DND-41 (cell line): ENCODE data around the gene ZIC5.

Experiments
- ATAC-seq: fragments of 200-7000 bp; cut with Tn5 transposase; 3 replicates; pipeline ENCODE4 v1.9.1; 2021; ENCODE audit warnings: low read depth; ENCODE audit not compliant: insufficient read depth
- DNase-seq: peaks from one replicate; pipeline ENCODE4 v3.0.0-alpha.2; 2020
- H2AFZ ChIP-seq: 2 replicates; pipeline ENCODE4 v1.6.0; 2012; ENCODE audit warnings: low read depth, low read length
- H3K27ac ChIP-seq: 2 replicates; pipeline ENCODE4 v1.5.1; 2012; ENCODE audit warnings: low read length, inconsistent platforms
- H3K27me3 ChIP-seq: fragments of 200-600 bp; sonication (generic); 2 replicates; pipeline ENCODE4 v1.6.0; 2012; ENCODE audit warnings: low read length, mild to moderate bottlenecking, inconsistent platforms; ENCODE audit not compliant: insufficient read depth, poor library complexity
- H3K36me3 ChIP-seq: 2 replicates; pipeline ENCODE4 v1.5.1; 2012; ENCODE audit warnings: low read length, inconsistent platforms; ENCODE audit not compliant: insufficient read depth
- H3K4me1 ChIP-seq: 2 replicates; pipeline ENCODE4 v1.5.1; 2012; ENCODE audit warnings: mild to moderate bottlenecking, low read length; ENCODE audit not compliant: insufficient read depth
- H3K4me2 ChIP-seq: 2 replicates; pipeline ENCODE4 v1.6.0; 2012; ENCODE audit warnings: mild to moderate bottlenecking, moderate library complexity, low read length, inconsistent platforms; ENCODE audit not compliant: insufficient read depth
- H3K4me3 ChIP-seq, 2 experiments: fragments of 200-600 bp in 1 of 2; shearing (Covaris generic) in 1 of 2; 2 replicates each; pipeline ENCODE4 v1.5.1; 2012 to 2016; ENCODE audit warnings: inconsistent platforms in 2 of 2, low read length in 2 of 2, mild to moderate bottlenecking in 2 of 2, low read depth in 1 of 2, moderate library complexity in 1 of 2
- H3K79me2 ChIP-seq: 2 replicates; pipeline ENCODE4 v1.6.0; 2012; ENCODE audit warnings: low read length, inconsistent platforms; ENCODE audit not compliant: insufficient read depth
- H3K9ac ChIP-seq: 2 replicates; pipeline ENCODE4 v1.6.0; 2012; ENCODE audit warnings: low read depth, mild to moderate bottlenecking, inconsistent platforms, low read length, moderate library complexity
- H3K9me3 ChIP-seq: 2 replicates; pipeline ENCODE4 v1.5.1; 2012; ENCODE audit warnings: low read length, moderate library complexity, mild to moderate bottlenecking, inconsistent platforms; ENCODE audit not compliant: insufficient read depth, severe bottlenecking
- H4K20me1 ChIP-seq: 2 replicates; pipeline ENCODE4 v1.6.0; 2012; ENCODE audit warnings: low read length; ENCODE audit not compliant: insufficient read depth
- CTCF ChIP-seq: IDR thresholded peaks from 2 replicates; pipeline ENCODE4 v1.5.1; 2012; ENCODE audit warnings: borderline replicate concordance, low read length, moderate library complexity, mild to moderate bottlenecking; ENCODE audit not compliant: poor library complexity, severe bottlenecking; ENCODE audit errors: extremely low read depth
- EZH2 ChIP-seq: IDR thresholded peaks from 3 replicates; pipeline ENCODE4 v1.6.1; 2012; ENCODE audit warnings: borderline replicate concordance, low read depth, mild to moderate bottlenecking, moderate library complexity, low read length, inconsistent platforms; ENCODE audit not compliant: severe bottlenecking

ZIC5 gene

DNA sequence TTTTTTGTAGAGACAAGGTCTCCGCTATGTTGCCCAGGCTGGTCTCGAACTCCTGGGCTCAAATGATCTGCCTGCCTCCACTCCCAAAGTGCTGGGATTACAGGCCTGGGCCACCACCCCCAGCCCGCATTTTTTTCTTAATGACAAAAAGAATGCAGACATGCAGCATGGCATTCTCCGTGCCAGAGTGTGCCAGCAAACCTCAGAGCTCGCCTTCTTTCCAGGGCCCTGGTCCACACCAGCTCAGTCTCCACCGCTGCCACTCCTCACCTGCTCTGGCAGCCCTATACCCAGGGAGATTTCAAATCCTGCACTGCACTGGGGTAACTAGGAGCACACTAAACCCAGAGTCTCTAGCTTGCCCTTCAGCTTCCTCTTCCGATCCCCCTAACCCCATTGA lies 41.7 kb downstream of the ZIC5 start:
- H3K4me3 ChIP-seq, result no peak overlapping the region
- no peaks in the 10 kb centered on the region for H3K27me3 ChIP-seq
- H3K4me2 ChIP-seq, result no peak overlapping the region
- ATAC-seq, result no peak
- H3K79me2 ChIP-seq, result no peaks in the 10 kb centered on the region
- TF ChIP-seq CTCF, result no peak
- no peak for TF ChIP-seq EZH2
- no peak overlapping the region for H3K27ac ChIP-seq
- H2AFZ ChIP-seq, result no peak overlapping the region
- DNase-seq, result no peak
- H3K9ac ChIP-seq, result no peak overlapping the region
- H3K4me1 ChIP-seq, result no peaks in the 10 kb centered on the region
- H3K9me3 ChIP-seq, result no peaks in the 10 kb centered on the region
- H4K20me1 ChIP-seq, result no peaks in the 10 kb centered on the region
- H3K36me3 ChIP-seq, result no peaks in the 10 kb centered on the region

DNA sequence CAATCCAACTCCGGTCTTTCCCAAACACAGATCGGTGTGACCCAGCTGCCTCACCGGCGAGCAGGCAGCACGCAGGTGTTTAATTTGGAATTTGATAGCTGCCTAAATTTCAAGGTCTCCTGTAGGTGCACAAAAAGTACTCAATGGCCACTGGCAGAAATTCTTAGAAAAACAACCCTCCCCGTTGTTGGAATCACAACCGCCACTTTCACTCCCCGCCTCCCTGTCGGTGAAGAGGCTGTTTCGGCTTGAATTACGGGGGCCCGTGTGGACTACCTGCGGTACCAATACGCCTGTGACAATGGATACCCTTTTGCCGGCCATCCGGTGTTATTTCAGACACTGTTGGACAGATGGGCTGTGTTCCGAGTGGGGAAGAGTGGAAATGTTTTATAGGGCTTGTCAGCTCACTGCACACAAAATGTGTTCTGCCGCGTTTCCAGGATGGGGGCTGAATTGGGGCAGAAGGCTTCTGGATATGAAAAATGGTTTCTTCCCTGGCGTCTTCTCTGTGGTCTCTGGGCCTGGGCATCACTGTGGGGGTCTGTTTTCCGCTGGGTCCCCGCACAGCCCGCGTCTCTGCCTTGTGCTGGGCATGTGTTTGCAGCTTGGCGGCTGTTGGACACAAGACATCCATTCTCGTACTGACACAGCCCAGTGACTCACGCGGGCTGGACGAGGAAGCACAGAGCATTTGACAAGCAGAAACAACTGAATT lies 45.4 kb downstream of the ZIC5 start:
- no peak overlapping the region for H2AFZ ChIP-seq
- H3K36me3 ChIP-seq, result no peaks in the 10 kb centered on the region
- no peak overlapping the region for H3K4me3 ChIP-seq
- H3K4me1 ChIP-seq, result no peaks in the 10 kb centered on the region
- no peak for TF ChIP-seq EZH2
- no peak for TF ChIP-seq CTCF
- no peaks in the 10 kb centered on the region for H3K79me2 ChIP-seq
- no peak overlapping the region for H3K9ac ChIP-seq
- no peaks in the 10 kb centered on the region for H4K20me1 ChIP-seq
- H3K9me3 ChIP-seq, result no peaks in the 10 kb centered on the region
- H3K27ac ChIP-seq, result no peak overlapping the region
- H3K27me3 ChIP-seq, result no peaks in the 10 kb centered on the region
- DNase-seq, result no peak
- no peak overlapping the region for H3K4me2 ChIP-seq
- ATAC-seq, result no peak

DNA sequence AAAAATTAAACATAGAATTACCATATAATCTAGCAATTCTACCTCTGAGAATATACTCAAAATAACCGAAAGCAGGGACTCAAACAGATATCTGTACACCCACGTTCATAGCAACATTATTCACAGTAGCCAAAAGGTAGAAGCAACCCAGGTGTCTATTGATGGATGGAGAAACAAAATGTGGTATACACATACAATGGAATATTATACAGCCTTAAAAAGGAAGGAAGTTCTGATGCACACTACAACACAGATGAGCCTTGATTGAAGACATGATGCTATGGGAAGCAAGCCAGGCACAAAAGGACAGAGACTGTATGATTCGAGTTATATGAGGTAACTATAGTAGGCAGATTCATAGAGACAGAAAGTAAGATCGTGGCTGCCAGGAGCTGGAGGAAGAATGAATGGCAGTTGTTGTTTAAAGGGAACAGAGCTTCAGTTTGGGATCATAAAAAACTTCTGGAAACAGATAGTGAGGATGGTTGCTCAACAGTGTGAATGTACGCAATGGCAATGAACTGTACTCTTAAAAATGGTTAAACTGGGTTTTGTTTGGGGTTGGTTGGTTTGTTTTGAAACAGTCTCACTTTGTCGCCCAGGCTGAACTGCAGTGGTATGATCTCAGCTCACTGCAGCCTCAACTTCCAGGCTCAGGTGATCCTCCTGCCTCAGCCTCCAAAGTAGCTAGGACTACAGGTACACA lies 47.5 kb downstream of the ZIC5 start:
- no peak for ATAC-seq
- Histone ChIP-seq H3K27me3 (no peaks in the 10 kb centered on the region), H3K9ac (no peak overlapping the region), H3K27ac (no peak overlapping the region), H3K79me2 (no peaks in the 10 kb centered on the region), H3K36me3 (no peaks in the 10 kb centered on the region), H3K4me2 (no peak overlapping the region), H3K9me3 (no peaks in the 10 kb centered on the region), H2AFZ (no peak overlapping the region), H3K4me3 (no peak overlapping the region), H4K20me1 (no peaks in the 10 kb centered on the region), H3K4me1 (no peaks in the 10 kb centered on the region)
- DNase-seq, result no peak
- TF ChIP-seq CTCF, result no peak
- no peak for TF ChIP-seq EZH2
